Glutamatergic neuron (in vitro differentiated cells): ENCODE results near the gene DPH5. TPM values are rescaled to one million over a fixed set of nuclear protein-coding genes. Genes with fewer than 3 reads are reported as not detected.
"Not testable (repeated sequence)": the region's sequence is repeated elsewhere in the genome, so short reads cannot be mapped to it uniquely, and the experiment has no call there.

ENCODE experiments used
- DNase-seq: peaks from one replicate; pipeline ENCODE4 v3.0.0; 2022
- H3K27ac Mint-ChIP-seq: one replicate; pipeline ENCODE4 v1.8.0; 2020; ENCODE audit warnings: mild to moderate bottlenecking, mixed read lengths, inconsistent platforms; ENCODE audit not compliant: unreplicated experiment
- H3K27me3 Mint-ChIP-seq: one replicate; pipeline ENCODE4 v1.8.0; 2020; ENCODE audit warnings: mild to moderate bottlenecking, moderate library complexity, mixed read lengths, inconsistent platforms; ENCODE audit not compliant: unreplicated experiment
- H3K36me3 Mint-ChIP-seq: one replicate; pipeline ENCODE4 v1.8.0; 2020; ENCODE audit warnings: mild to moderate bottlenecking, mixed read lengths, inconsistent platforms; ENCODE audit not compliant: unreplicated experiment
- H3K4me1 Mint-ChIP-seq: one replicate; pipeline ENCODE4 v1.8.0; 2020; ENCODE audit warnings: mild to moderate bottlenecking, low read depth, mixed read lengths, inconsistent platforms; ENCODE audit not compliant: unreplicated experiment
- H3K4me3 Mint-ChIP-seq: one replicate; pipeline ENCODE4 v1.8.0; 2020; ENCODE audit warnings: mild to moderate bottlenecking, mixed read lengths, inconsistent platforms; ENCODE audit not compliant: unreplicated experiment
- H3K9me3 Mint-ChIP-seq: one replicate; pipeline ENCODE4 v1.8.0; 2020; ENCODE audit warnings: mild to moderate bottlenecking, moderate library complexity, mixed read lengths, inconsistent platforms; ENCODE audit not compliant: unreplicated experiment
- CTCF ChIP-seq: fragments of 200-600 bp; sonication (generic); IDR thresholded peaks from one replicate; pipeline ENCODE4 v1.5.0; 2021; ENCODE audit not compliant: partially characterized antibody, unreplicated experiment
- total RNA-seq: library from RNA; stranded (reverse); fragmentation: NEBNext Ultra II Directional; extraction: Animal tissue kit (Norgen Biotek cat#: 25700); gene quantifications from one replicate; pipeline ENCODE4 v1.2.1, GENCODE V29; 2021; ENCODE audit not compliant: unreplicated experiment

The DPH5 gene
- total RNA-seq, 1 donor from 2014 or later, result 40.5 TPM

GRCh38 chr1:101033017-101033416, 7.4 kb upstream of the DPH5 start:
- no peaks in the 10 kb centered on the region for H3K9me3 Mint-ChIP-seq
- no peak for TF ChIP-seq CTCF
- DNase-seq, result no peak
- no peaks in the 10 kb centered on the region for H3K27me3 Mint-ChIP-seq
- H3K27ac Mint-ChIP-seq, result no peak overlapping the region
- no peaks in the 10 kb centered on the region for H3K4me1 Mint-ChIP-seq
- no peaks in the 10 kb centered on the region for H3K36me3 Mint-ChIP-seq
- no peak overlapping the region for H3K4me3 Mint-ChIP-seq

GRCh38 chr1:101032129-101032528, 6.5 kb upstream of the DPH5 start:
- not testable (repeated sequence) for H3K4me3 Mint-ChIP-seq, H3K36me3 Mint-ChIP-seq, H3K27me3 Mint-ChIP-seq, H3K4me1 Mint-ChIP-seq, H3K9me3 Mint-ChIP-seq, DNase-seq, H3K27ac Mint-ChIP-seq

- Mint-ChIP-seq H3K4me3 (no peak overlapping the region), H3K36me3 (no peaks in the 10 kb centered on the region), H3K4me1 (peaks cover 3% of the 10 kb centered on the region), H3K27me3 (peaks cover 2% of the 10 kb centered on the region), H3K27ac (no peak overlapping the region), H3K9me3 (peaks cover 2% of the 10 kb centered on the region)
- DNase-seq, result no peak
- no peak for TF ChIP-seq CTCF
Measured at GRCh38 chr1:101030881-101031280, 5.3 kb upstream of the DPH5 start.

- DNase-seq, result no peak
- Mint-ChIP-seq H3K4me3 (no peak overlapping the region), H3K4me1 (peaks cover 5% of the 10 kb centered on the region), H3K9me3 (peaks cover 7% of the 10 kb centered on the region), H3K36me3 (no peaks in the 10 kb centered on the region), H3K27ac (no peak overlapping the region), H3K27me3 (peaks cover 2% of the 10 kb centered on the region)
- TF ChIP-seq CTCF, result no peak
Measured at GRCh38 chr1:101029184-101029583, 3.6 kb upstream of the DPH5 start.

- no peak for DNase-seq
- H3K9me3 Mint-ChIP-seq, result peaks cover 7% of the 10 kb centered on the region
- no peaks in the 10 kb centered on the region for H3K36me3 Mint-ChIP-seq
- no peak overlapping the region for H3K27ac Mint-ChIP-seq
- H3K4me1 Mint-ChIP-seq, result peaks cover 5% of the 10 kb centered on the region
- peaks cover 2% of the 10 kb centered on the region for H3K27me3 Mint-ChIP-seq
- H3K4me3 Mint-ChIP-seq, result no peak overlapping the region
- no peak for TF ChIP-seq CTCF
Measured at GRCh38 chr1:101028466-101028865, 2.9 kb upstream of the DPH5 start.
